Esophagus squamous epithelium (tissue), 4 donors: ENCODE data around the gene VANGL2.

Source experiments
- POLR2A ChIP-seq, 4 donors: fragments of 450-650 bp; IDR thresholded peaks; one replicate each; pipeline ENCODE4 v1.6.1; 2017; ENCODE audit warnings: antibody characterized with exemption in 4 of 4, mild to moderate bottlenecking in 4 of 4, moderate library complexity in 3 of 4
- TF ChIP-seq, protein P1 (sequence below), 6 experiments: fragments of 450-650 bp in 4 of 6; fragments of 200-600 bp in 2 of 6; sonication (generic) in 2 of 6; IDR thresholded peaks; one replicate each; pipeline ENCODE4 v1.5.1; 2016 to 2019; ENCODE audit warnings: antibody characterized with exemption in 6 of 6, mild to moderate bottlenecking in 4 of 6, moderate library complexity in 4 of 6

DNA sequence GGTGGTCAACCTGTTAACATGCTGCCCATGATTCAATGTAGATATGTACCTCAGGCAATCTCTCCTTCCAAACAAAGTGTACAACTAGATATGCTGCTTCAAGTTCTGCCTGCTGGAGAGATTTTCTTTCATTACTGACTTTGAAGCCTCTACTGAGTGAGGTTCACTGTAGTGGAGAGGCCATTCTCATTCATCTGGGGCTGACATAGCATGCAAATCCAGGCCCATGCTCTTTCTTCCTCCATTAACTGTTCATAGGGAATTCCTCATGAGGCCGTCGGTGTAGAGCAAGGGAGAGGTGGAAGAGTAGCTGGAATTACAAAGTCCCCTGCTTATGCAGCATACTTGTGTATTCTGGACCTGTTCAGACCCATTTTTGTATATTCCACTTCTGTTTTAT, 38.6 kb downstream of the VANGL2 start:
- TF ChIP-seq, protein P1, sequence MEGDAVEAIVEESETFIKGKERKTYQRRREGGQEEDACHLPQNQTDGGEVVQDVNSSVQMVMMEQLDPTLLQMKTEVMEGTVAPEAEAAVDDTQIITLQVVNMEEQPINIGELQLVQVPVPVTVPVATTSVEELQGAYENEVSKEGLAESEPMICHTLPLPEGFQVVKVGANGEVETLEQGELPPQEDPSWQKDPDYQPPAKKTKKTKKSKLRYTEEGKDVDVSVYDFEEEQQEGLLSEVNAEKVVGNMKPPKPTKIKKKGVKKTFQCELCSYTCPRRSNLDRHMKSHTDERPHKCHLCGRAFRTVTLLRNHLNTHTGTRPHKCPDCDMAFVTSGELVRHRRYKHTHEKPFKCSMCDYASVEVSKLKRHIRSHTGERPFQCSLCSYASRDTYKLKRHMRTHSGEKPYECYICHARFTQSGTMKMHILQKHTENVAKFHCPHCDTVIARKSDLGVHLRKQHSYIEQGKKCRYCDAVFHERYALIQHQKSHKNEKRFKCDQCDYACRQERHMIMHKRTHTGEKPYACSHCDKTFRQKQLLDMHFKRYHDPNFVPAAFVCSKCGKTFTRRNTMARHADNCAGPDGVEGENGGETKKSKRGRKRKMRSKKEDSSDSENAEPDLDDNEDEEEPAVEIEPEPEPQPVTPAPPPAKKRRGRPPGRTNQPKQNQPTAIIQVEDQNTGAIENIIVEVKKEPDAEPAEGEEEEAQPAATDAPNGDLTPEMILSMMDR (IDR thresholded peaks at IDR 0.05): no peak
- no peak for TF ChIP-seq POLR2A (IDR thresholded peaks at IDR 0.05)
